ENCODE measurements around the gene PGD. TPM values are rescaled to one million over a fixed set of nuclear protein-coding genes. Genes with fewer than 3 reads are reported as not detected.
"Not testable (repeated sequence)": the region's sequence is repeated elsewhere in the genome, so short reads cannot be mapped to it uniquely, and the experiment has no call there.

Gene PGD
- total RNA-seq, 4 donors from 2014 or later: 42.3 to 78.8 (median 77.7) TPM

- H3K27me3 ChIP-seq: no peaks in the 10 kb centered on the region
- no peaks in the 10 kb centered on the region for H3K9me3 ChIP-seq
- 84% methylated on average over 8 of the region's 8 CpGs for WGBS
- peaks cover 2% of the 10 kb centered on the region for H3K4me1 ChIP-seq
- no peak overlapping the region for H3K4me3 ChIP-seq
- no peak for TF ChIP-seq POLR2AphosphoS5 (IDR thresholded peaks at IDR 0.05)
- no peak for TF ChIP-seq CTCF (IDR thresholded peaks at IDR 0.05)
- no peak for TF ChIP-seq EP300 (IDR thresholded peaks at IDR 0.05)
- no peak for TF ChIP-seq POLR2A (IDR thresholded peaks at IDR 0.05)
- no peak overlapping the region for H3K27ac ChIP-seq
- peaks cover 17% of the 10 kb centered on the region for H3K36me3 ChIP-seq
- no peak for DNase-seq (ENCODE audit: low spot score in 2 of 2)
These were observed 25.8 kb downstream of the PGD start for GRCh38 chr1:10424651-10425050.

- not testable (repeated sequence) for H3K27me3 ChIP-seq; H3K9me3 ChIP-seq; H3K4me3 ChIP-seq; H3K36me3 ChIP-seq; DNase-seq (ENCODE audit: low spot score in 2 of 2); H3K27ac ChIP-seq
- peaks cover 15% of the 10 kb centered on the region for H3K4me1 ChIP-seq
- WGBS: 90% methylated on average over 15 of the region's 21 CpGs
These were observed 27.1 kb downstream of the PGD start for GRCh38 chr1:10425826-10426534.

GRCh38 chr1:10426535-10426848, 27.6 kb downstream of the PGD start:
- DNase-seq (ENCODE audit: low spot score in 2 of 2); H3K27ac ChIP-seq; H3K4me3 ChIP-seq; H3K36me3 ChIP-seq; H3K9me3 ChIP-seq; H3K27me3 ChIP-seq: not testable (repeated sequence)
- peaks cover 20% of the 10 kb centered on the region for H3K4me1 ChIP-seq
- WGBS: 86% methylated on average over 1 of the region's 21 CpGs

- H3K27me3 ChIP-seq: no peaks in the 10 kb centered on the region
- H3K27ac ChIP-seq: no peak overlapping the region
- no peaks in the 10 kb centered on the region for H3K36me3 ChIP-seq
- WGBS: 90% methylated on average over 3 of the region's 5 CpGs
- H3K9me3 ChIP-seq: no peaks in the 10 kb centered on the region
- no peak overlapping the region for H3K4me3 ChIP-seq
- TF ChIP-seq CTCF (IDR thresholded peaks at IDR 0.05) (no peak), POLR2A (IDR thresholded peaks at IDR 0.05) (no peak), POLR2AphosphoS5 (IDR thresholded peaks at IDR 0.05) (no peak), EP300 (IDR thresholded peaks at IDR 0.05) (no peak)
- no peak for DNase-seq (ENCODE audit: low spot score in 2 of 2)
- H3K4me1 ChIP-seq: peaks cover 23% of the 10 kb centered on the region
These were observed 30.1 kb downstream of the PGD start for GRCh38 chr1:10428984-10429383.

GRCh38 chr1:10429868-10430215, 31.0 kb downstream of the PGD start:
- H3K9me3 ChIP-seq: no peaks in the 10 kb centered on the region
- H3K4me3 ChIP-seq: peak overlapping the region; percentile 64
- peaks cover 23% of the 10 kb centered on the region for H3K4me1 ChIP-seq
- TF ChIP-seq CTCF (IDR thresholded peaks at IDR 0.05): no peak
- DNase-seq (ENCODE audit: low spot score in 2 of 2): no peak
- H3K27ac ChIP-seq: no peak overlapping the region
- WGBS: 13% methylated on average over 10 of the region's 16 CpGs
- no peaks in the 10 kb centered on the region for H3K27me3 ChIP-seq
- no peaks in the 10 kb centered on the region for H3K36me3 ChIP-seq

- no peak within 1 kb of the TSS for H3K27ac ChIP-seq
- H3K4me1 ChIP-seq: peaks cover 23% of the 10 kb centered on the region
- H3K27me3 ChIP-seq: no peaks in the 10 kb centered on the region
- peak; percentile 89 to 91 for DNase-seq (ENCODE audit: low spot score in 2 of 2)
- H3K9me3 ChIP-seq: no peaks in the 10 kb centered on the region
- no peak for TF ChIP-seq POLR2A (IDR thresholded peaks at IDR 0.05)
- TF ChIP-seq POLR2AphosphoS5 (IDR thresholded peaks at IDR 0.05): peak in 2 of 3 donors; percentile 40 to 94
- peak; percentile 10 for TF ChIP-seq EP300 (IDR thresholded peaks at IDR 0.05)
- peak; percentile 94 to 96 for TF ChIP-seq CTCF (IDR thresholded peaks at IDR 0.05)
- H3K4me3 ChIP-seq: peak within 1 kb of the TSS; percentile 64
- no peaks in the 10 kb centered on the region for H3K36me3 ChIP-seq
- WGBS: 0% methylated on average over 9 of the region's 95 CpGs
These were observed 31.6 kb downstream of the PGD start, which contains the start of gene CENPS for GRCh38 chr1:10430216-10431069. TSS of gene CENPS (plus strand) at chr1:10430433. CDS start at chr1:10430518, 85 bp downstream.

Measured in suprapubic skin (tissue), 4 donors.